Activated naive CD4-positive, alpha-beta T cell (primary cell): Measurements from ENCODE around the gene CENPE.

ENCODE experiments used
- DNase-seq, 4 experiments: peaks; one replicate each; lab custom pipeline; 2025; lab: John Stamatoyannopoulos, UW

Gene CENPE

DNA sequence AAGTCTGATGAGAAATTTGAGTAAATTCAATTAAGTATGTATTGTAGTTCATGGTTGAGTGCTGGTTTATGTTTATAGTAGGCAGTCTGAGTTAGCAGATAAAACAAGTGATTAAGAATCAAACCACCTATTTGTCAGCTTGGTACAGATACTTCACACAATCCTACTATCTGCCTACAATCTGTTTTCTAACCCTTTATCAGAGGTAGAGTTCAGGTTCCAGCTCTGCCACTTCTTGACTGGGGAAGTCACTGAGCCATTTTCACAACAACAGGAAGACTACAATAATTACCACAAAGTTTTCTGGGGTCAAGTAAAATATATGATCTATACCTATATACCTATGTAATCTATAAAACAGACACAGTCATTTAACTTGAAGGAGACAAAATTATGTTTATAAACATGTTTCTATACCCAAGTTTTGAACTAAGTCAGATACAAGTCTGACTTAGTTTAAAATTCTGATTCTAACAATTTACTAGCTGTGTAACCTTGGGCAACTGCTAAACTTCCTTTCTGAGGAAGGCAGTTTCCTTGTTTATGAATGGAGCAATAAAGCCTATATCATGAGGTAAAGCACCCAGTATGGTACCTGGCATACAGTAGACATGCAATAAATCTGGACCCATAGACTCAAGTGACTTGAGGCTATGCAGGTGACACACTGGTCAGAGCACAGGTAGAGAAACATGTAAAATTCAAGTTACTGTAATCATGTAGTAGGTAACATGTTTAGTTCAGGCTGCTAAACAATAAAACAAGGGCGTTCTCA, 61.3 kb downstream of the CENPE start:
- no peak for DNase-seq

DNA sequence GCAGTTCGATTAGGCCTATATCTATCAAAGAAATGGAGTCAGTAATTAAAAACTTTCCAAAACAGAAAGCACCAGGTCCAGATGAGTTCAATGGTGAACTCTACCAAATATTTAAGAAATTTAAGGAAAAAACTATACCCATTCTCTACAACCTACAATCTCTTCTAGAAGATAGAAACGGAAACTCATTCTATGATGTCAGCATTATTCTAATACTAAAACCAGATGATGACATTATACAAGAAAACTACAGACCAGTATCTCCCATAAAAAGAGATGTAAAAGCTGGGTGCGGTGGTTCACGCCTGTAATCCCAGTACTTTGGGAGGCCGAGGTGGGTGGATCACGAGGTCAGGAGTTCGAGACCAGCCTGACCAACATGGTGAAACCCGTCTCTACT, 69.0 kb downstream of the CENPE start:
- no peak for DNase-seq

DNA sequence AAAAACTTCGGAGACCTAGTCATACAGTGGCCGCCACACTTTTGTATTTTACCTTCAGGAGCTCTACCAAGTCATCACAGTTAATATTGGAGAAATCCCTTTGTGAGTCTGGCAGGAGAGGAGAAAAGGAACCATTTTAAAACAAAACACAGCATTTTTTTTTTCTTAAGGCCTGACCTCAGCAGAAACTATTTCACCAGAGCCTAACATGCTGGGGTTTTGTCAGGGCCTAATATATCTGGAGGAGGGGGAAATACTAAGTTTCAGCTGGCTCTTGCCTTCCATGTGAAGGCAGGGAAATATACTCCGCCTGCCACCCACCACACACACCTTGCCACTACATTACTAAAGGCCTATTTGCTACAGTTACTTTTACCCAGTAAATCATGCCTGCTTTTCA, 72.0 kb downstream of the CENPE start:
- no peak for DNase-seq

DNA sequence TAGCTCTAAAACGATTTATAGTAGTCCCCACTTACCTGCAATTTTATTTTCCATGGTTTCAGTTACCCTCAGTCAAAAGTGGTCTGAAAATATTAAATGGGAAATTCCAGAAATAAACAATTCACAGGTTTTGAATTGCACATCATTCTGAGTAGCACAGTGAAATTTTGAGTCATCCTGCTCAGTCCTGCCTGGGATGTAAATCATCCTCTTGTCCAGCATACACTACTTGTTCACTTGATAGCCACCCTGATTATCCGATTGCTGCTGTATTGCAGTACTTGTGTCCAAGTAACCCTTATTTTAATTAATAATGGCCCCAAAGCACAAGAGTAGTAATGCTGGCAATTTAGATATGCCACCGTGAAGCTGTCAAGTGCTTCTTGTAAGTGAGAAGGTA, 75.0 kb downstream of the CENPE start:
- DNase-seq, result no peak

DNA sequence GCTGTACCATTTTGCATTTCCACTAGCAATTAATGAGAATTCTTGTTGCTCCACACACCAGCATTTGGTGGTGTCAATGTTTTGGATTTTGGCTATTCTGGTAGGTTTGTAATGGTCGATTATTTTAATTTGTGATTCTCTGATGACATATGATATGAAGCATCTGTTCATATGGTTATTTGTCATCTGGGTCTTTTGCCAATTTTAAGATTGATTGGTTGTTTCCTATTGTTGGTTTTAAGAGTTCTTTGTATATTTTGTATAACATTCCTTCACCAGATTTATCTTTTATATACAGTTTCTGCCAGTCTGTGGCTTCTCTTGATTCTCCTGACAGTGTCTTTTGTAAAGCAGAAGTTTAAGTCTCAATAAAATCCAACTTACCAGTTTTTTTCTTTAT, 80.0 kb downstream of the CENPE start:
- DNase-seq, result no peak

DNA sequence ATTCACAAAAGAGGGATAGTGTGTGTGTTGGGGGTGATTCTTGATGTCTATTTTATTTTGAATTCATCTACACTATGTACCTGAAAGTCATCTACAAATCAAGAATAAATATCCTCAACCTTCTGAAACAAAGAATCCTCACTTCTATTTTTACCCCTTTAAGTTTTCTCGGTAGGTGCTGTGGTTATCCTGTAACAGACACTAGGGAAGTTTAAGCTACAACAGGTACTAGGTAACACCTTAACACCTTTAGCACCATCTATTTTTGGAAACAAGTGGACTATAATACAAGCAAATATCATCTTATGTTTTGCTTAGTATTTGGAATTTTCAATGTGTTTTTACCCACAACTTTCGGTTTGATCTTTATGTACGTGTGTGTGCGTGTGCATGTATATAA, 86.5 kb downstream of the CENPE start:
- no peak for DNase-seq

DNA sequence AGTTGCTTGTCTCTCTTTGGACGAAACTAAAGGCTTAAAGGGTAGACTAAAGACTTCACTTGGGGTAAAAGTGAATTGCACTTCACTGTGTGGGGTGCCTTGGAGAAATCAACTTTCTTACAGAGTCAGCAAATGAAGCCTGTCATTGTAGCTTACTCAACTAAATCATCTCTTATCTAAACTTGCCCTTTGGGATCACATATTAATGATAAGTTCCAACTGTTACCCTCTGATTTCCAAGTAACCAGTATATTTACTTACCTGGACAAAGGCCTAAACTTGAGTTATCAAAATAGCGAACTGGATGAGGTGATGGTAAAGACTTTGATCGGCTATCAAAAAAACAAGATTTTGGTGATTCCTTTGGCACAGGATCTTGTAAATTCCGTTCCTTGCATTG, 89.6 kb downstream of the CENPE start:
- DNase-seq, result no peak

DNA sequence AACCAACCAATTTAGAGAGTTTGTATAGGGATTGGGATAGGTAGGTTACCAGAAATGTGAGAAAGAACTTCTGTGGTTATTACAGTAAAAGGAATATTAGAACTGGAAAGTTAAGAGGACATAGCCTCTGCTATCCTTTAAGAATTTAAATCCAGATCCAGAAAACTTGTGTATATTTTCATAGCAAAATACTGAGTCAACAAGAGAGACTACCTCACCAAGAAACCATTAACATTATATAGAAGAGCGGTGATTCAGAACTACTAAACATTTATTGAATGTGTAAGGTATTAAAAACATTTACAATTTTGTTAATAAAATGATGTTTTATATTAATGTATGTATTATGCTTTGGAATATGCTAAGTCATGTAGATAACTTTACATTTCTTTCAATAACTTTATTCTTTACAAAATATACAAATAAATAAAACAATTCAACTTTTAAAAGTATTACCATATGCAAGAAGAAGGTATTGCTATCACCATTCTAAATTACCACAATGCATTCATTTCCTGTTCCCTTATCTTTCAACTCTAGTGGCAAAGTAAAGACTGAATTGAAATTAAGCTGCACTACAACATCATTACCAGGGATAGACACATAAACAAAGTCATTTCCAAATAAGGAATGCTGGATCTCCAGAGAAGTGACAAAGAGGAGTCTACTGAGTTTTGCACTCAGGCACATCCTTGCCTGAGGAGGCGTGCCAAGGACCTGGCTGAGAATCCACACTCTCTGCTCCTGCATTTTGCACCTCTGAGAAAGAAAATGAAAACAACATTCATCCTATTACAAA, 92.4 kb downstream of the CENPE start:
- no peak for DNase-seq

DNA sequence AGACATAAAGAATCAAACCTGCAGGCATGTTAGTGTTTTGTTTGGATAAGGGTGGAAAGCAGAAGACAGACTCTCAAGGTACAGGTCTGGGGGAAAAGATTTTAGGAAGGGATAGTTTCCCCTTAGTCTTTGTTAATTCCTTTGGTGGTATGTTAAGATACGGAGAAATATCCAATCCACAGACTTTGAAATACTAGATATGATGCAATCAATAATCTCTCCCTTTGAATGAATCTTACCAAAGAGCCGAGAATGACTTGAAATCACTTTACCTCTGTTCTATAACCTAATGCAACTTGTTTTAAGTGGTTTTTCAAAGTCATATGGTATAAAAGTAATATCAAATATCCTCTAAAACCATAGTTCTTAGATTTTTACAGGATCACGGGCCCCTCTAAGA, 93.3 kb downstream of the CENPE start:
- no peak for DNase-seq

DNA sequence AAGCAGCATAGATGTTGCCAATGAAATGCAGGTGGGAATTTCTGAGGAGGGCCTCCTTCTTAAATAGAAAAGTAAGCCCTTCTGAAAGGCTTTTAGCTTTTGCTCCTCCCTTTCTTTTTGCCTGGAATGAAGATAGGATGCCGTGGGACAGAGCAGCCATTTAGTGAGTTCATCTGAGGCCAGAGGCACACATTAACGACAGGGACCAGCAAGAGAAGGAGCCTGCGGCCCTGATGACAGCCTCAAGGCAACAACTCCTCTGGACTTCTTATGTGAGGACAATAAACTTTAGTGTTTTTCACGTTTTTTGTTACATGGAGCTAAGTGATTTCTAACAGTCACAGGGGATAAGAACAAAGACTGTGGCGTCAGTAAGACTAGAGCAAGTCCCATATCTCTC, 97.5 kb downstream of the CENPE start:
- no peak for DNase-seq

DNA sequence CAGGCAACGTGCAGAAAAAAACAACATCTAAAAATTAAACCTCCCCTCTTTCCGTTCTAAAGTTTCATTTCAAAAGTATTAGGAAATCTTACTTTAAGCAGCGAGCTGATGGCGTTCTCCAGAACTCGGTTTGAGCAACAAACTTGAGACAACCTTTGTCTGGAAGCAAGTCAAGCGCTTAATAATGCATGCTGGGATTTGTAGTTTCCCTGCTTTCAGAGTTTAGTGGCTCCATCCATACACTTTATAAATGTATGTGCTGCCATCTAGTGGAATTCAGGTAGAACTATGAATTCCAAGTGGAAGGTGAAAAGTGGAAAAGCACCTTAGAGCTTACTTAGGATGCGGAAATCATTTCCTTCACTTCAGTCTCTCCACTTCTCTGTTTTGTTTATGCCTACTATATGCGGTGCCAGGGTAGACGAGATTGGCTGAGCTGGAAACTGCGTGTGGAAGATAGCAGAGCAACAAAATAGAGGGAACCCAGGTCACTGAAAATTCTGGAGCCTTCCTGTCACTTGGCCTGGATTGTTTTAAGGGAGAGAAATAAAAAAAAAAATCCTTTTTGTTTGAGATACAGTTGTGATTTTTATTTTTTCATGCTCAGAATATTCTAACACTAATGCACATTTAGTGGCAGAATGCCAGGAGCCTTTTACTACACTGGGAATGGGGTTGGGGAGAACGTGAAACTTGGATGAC, 98.3 kb downstream of the CENPE start, which contains the start of gene BDH2:
TSS of gene BDH2 (minus strand) at position 144 of the 702 bp plus-strand sequence. CDS start 3,580 bp downstream, outside the sequence.
- peak in 1 of 4 experiments; percentile 1 for DNase-seq

DNA sequence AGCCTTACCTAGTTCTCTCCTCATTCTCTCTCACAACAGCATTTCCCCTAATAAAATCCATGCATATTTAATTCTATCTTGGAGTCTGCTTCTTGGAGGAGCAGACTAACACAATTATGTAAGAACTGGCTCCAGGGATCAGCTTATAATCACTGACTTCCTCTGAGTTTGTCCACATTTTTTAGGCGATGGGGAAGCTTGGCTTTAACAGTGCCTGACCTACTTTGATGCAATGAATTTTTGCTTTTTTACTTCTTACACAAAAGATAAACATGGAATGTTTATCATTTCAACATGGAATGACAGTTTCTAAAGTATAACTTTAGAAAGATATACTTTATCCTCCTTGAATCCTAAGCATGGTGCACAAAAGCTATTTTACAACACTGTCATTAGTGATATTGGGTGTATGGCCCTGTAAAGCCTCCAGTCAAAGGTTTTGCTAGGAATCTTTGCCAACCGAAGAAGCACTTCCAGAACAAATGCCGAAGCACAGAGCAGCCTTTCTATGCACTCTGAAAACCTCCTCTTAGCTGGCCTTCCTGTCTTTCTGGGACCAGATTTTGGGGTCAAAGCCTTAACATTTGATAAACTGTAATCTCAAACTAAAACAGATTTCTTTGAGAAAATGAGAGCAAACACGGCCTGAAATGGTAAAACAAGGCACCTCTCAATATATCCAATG, 99.2 kb downstream of the CENPE start:
- no peak for DNase-seq

DNA sequence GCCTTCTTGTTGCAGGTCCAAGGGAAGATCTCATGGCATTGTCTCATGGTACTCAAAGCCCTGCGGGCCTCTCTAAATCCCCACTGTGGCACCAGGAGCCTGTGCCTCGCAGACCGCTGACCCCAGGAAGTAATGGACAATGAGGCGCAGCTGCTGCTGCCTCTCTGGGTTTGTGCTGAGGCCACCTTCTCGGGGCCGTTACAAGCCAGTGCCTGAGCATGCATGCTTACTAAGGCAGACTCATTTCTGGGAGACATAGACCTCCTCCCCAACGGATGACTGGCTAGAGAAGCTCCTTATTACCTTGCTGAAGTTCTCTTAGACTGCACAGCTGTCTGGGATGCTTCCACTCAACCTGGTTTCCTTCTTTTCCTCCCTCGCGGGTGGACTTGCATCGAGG, 99.8 kb downstream of the CENPE start:
- no peak for DNase-seq

DNA sequence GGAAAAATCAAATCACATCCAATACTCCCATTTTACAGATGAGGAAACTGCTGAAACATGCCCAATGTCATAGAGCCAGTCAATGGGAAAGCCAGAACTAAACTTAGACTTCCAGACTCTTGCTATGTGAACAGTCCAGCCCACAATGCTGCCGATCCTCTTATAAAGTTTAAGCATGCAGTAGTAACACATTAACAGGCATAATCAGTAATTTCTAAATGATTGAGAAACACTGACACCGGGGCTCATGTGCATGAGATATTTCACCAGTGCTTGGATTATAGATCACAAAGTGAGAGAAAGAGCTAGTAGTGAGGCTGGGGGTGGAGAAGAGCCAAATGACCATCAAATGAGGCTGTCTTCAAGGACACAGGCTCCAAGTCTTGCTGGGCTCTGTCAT, 101.0 kb downstream of the CENPE start:
- no peak for DNase-seq

DNA sequence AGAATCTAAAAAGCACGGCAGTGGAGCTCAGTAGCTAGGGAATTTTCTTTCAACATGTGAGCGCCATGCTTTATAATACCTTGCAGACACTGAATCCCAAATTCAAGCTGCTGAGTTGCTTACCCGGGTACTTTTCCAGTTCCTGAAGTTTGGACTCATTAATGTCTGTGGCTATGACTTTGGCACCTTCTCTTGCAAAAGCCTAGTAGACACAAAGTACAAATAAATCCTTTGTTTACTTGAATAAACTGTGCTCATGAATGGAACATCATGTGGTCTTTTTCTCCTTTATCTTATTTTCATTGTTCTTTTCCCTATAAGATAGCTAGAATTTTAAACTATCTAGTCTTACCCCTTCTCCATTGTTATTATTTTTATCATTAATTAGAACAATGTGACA, 103.1 kb downstream of the CENPE start:
- no peak for DNase-seq

DNA sequence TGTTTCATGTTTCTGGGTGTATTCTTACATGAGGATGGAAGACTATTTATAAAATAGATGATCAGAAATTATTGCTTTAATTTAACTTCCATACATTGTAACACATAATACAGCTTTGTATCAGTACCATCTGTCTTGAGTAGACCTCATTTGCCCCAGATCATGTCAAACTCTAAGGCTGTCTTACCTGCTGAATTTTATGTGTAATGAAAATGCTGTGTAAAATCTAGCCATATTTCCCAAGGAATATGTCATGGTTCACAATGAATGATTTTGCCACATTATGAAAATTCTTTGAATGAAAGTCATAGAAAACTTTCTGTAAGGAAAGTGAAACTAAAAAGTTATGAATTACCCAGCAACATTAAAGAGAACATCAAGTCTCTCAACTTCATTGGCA, 105.9 kb downstream of the CENPE start:
- no peak for DNase-seq

DNA sequence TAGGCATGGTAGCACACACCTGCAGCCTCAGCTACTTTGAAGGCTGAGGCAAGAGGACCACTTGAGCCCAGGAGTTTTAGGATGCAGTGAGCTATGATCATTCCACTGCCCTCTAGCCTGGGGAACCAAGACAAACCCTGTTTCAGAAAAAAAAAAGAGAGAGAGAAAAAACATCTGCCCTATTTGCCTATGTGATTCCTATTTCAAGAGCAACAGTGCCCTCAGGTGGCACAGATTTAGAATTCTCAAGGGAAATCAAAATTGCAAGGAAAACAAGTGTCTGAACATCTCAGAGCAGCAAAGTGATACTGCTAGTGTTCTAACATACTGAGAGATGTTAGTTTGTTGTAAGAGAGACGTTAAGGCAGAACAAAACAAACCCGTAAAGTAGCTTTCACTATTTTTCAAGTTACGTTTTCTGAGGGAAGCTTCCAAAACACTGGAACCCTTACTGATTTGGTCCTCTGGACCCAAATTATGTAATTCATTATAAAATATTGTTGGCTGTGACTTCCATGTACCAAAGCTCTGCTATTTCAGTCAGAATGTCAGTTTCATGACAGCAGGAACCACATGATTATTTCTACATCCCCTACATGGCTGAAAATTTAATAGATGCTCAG, 106.4 kb downstream of the CENPE start:
- peak in 2 of 4 experiments; percentile 2 for DNase-seq

DNA sequence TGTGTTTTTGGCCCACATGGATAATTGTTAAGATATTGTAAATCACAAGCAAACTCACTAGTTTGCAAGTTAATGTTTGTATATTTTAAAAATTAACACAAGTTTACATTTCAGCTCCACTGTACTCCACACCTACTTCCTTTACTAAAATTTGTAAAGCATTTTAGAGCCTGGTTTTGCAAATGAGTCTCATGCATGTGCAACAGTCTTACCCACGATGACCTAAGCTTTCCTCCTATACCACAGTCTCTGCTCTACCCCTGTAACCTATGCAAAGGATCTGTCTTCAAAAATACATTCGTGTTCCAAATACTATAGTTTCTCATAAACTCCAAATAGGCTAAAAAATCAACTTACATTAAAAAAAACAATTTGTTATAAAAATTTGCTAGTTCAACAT, 108.7 kb downstream of the CENPE start:
- no peak for DNase-seq

DNA sequence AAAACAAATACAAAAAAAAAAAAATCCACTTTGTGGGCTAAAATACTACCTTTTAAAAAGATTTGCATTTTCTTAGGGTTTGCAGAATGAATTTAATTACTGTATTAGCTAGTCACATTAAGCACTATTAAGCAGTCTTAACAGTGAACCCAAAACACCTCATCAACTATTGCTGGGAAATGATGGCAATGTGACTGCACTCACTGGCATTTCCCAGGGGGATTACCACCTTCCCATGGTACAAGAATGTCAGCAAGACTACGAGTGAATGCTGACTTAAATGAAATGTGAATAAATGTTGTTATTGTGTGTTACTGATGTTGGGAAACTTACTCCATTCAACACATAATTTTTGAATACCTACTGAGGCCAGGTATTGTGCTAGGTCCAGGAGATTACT, 111.6 kb downstream of the CENPE start:
- DNase-seq, result no peak

DNA sequence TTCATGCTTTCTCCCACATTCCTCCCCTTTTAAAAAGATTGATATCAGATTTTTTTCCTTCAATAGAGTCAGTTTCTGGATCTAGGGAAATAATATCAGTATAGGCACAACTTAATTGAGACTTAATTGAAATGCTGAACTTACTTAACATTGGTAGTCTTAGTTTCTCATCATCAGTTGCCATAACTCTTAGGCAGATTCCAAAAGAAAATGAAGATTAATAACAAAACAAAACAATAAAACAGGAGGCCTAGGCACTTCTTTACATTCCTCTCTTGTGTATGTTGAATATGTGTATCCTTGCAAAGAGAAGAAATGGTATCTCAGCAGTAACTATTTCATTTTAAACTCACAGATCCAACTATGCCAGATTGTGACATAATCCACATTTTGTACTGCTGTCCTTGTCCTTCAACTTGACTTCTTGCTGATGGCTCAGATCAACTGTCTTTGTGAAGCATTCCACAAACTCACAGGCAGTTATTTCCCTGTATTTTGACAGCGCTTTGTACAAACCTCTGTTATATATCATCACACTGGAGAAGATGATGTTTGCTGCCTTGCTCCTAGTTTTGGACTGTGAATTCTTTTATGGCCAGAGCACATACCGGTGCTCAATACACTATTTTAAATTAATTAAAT, 112.5 kb downstream of the CENPE start:
- DNase-seq, result no peak

DNA sequence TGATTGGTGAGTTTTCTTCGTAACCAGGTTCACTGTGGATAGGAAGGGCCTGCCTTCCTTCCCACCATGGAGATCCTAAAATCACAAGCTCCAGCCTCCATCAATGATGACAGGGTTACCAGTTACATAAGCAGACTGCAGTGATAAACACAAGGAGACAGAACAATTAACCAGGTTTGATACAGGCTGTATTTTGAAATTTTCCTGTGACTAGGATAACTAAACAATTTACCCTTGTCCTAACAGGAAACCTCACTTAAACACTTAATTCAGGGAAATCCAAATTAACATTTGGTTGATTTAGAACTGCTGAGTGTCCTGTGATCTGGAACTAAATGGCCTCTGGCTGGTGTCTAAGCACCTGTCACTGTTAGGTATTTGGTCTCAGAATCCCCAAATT, 118.5 kb downstream of the CENPE start:
- DNase-seq, result no peak
